Keratinocyte (primary cell): Measurements from ENCODE around the gene RANBP17. TPM values are rescaled to one million over a fixed set of nuclear protein-coding genes. Genes with fewer than 3 reads are reported as not detected.

Experiments
- DNase-seq: peaks from one replicate; pipeline ENCODE4 v3.0.0-alpha.2; 2011; ENCODE audit warnings: low read depth, missing footprints, low spot score
- FAIRE-seq: peaks from 2 replicates; lab custom pipeline; 2011; peaks lifted over from hg19 to GRCh38; lab: Jason Lieb, UNC
- H2AFZ ChIP-seq: 2 replicates; pipeline ENCODE4 v1.6.0; 2012; ENCODE audit warnings: low read length, control low read depth, inconsistent platforms; ENCODE audit not compliant: control insufficient read depth
- H3K27ac ChIP-seq: 2 replicates; pipeline ENCODE4 v1.5.1; 2011; ENCODE audit warnings: low read length; ENCODE audit not compliant: control insufficient read depth, insufficient read depth
- H3K27me3 ChIP-seq: 3 replicates; pipeline ENCODE4 v1.6.0; 2011; ENCODE audit warnings: low read length; ENCODE audit not compliant: control insufficient read depth, insufficient read depth; ENCODE audit errors: extremely low read depth
- H3K36me3 ChIP-seq, 2 experiments: 2 replicates in 1 of 2; 3 replicates in 1 of 2; pipeline ENCODE4 v1.5.1; 2011; ENCODE audit warnings: low read length in 2 of 2, mild to moderate bottlenecking in 1 of 2; ENCODE audit not compliant: control insufficient read depth in 2 of 2, insufficient read depth in 2 of 2; ENCODE audit errors: extremely low read depth in 1 of 2
- H3K4me1 ChIP-seq: 3 replicates; pipeline ENCODE4 v1.5.1; 2011; ENCODE audit warnings: low read length; ENCODE audit not compliant: control insufficient read depth, insufficient read depth; ENCODE audit errors: extremely low read depth
- H3K4me2 ChIP-seq: 3 replicates; pipeline ENCODE4 v1.6.0; 2011; ENCODE audit warnings: low read depth, low read length; ENCODE audit not compliant: control insufficient read depth, insufficient read depth; ENCODE audit errors: extremely low read depth
- H3K4me3 ChIP-seq, 3 experiments: fragments of 200-600 bp in 1 of 3; sonication (generic) in 1 of 3; 2 replicates in 2 of 3; 3 replicates in 1 of 3; pipeline ENCODE4 v1.5.1; 2011 to 2016; ENCODE audit warnings: low read length in 3 of 3, mild to moderate bottlenecking in 3 of 3, control low read depth in 2 of 3, inconsistent platforms in 1 of 3, low read depth in 1 of 3, mixed read lengths in 1 of 3, mixed run types in 1 of 3, moderate library complexity in 1 of 3; ENCODE audit not compliant: control insufficient read depth in 2 of 3, insufficient read depth in 2 of 3; ENCODE audit errors: extremely low read depth in 1 of 3
- H3K79me2 ChIP-seq: 2 replicates; pipeline ENCODE4 v1.6.0; 2012; ENCODE audit warnings: low read length; ENCODE audit not compliant: control insufficient read depth, insufficient read depth
- H3K9ac ChIP-seq: 3 replicates; pipeline ENCODE4 v1.6.0; 2011; ENCODE audit warnings: low read length; ENCODE audit not compliant: control insufficient read depth, insufficient read depth; ENCODE audit errors: extremely low read depth
- H3K9me1 ChIP-seq: 3 replicates; pipeline ENCODE4 v1.6.0; 2011; ENCODE audit warnings: low read length; ENCODE audit not compliant: control insufficient read depth, insufficient read depth; ENCODE audit errors: extremely low read depth
- H3K9me3 ChIP-seq: 2 replicates; pipeline ENCODE4 v1.5.1; 2012; ENCODE audit warnings: low read depth, low read length; ENCODE audit not compliant: control insufficient read depth
- H4K20me1 ChIP-seq: 3 replicates; pipeline ENCODE4 v1.6.0; 2011; ENCODE audit warnings: low read length; ENCODE audit not compliant: control insufficient read depth, insufficient read depth; ENCODE audit errors: extremely low read depth
- CTCF ChIP-seq, 3 experiments: IDR thresholded peaks in 1 of 3; conservative IDR thresholded peaks in 1 of 3; optimal IDR thresholded peaks in 1 of 3; 2 replicates in 2 of 3; 3 replicates in 1 of 3; pipeline versions ENCODE3 to v1.5.1; 2011; ENCODE audit warnings: low read length in 3 of 3, mild to moderate bottlenecking in 3 of 3, moderate library complexity in 2 of 3, control low read depth in 1 of 3, inconsistent platforms in 1 of 3; ENCODE audit not compliant: insufficient read depth in 2 of 3; ENCODE audit errors: extremely low read depth in 1 of 3
- EZH2 ChIP-seq: IDR thresholded peaks from one replicate; pipeline ENCODE4 v1.6.1; 2012; ENCODE audit warnings: inconsistent platforms, mild to moderate bottlenecking, low read length, moderate library complexity
- dilution Hi-C: fragments of 300-500 bp; cut with MboI; formaldehyde crosslinking; loops from one replicate; pipeline ENCODE4 v1.7.0; 2020; ENCODE audit warnings: low sequenced_read_pairs; ENCODE audit not compliant: extremely low pct_ligation_motif_present
- polyA plus RNA-seq, 5 experiments: library from polyadenylated mRNA; depleted of rRNA in 3 of 5; stranded (reverse) in 3 of 5; stranded (forward) in 1 of 5; unstranded in 1 of 5; fragments of >200 nt; gene quantifications; 1 replicate in 1 of 5; 2 replicates in 3 of 5; 3 replicates in 1 of 5; pipeline versions ENCODE4 v1.2.1 to v1.2.3, GENCODE V29; 2011 to 2012; ENCODE audit warnings: missing spikeins in 2 of 5, low read depth in 1 of 5, low replicate concordance in 1 of 5

RANBP17 gene
- polyA plus RNA-seq, 1 donor (not counting 4 experiments of a cell fraction or from before 2014, with no cell fraction given) = 0.97 TPM

GRCh38 chr5:171192111-171192510 lies 330.3 kb downstream of the RANBP17 start:
- no peaks in the 10 kb centered on the region for H3K9me3 ChIP-seq
- no peaks in the 10 kb centered on the region for H3K79me2 ChIP-seq
- no peaks in the 10 kb centered on the region for H4K20me1 ChIP-seq
- no peak overlapping the region for H3K4me3 ChIP-seq
- TF ChIP-seq CTCF (optimal IDR thresholded peaks at IDR 0.05 in 1 of 3, IDR thresholded peaks at IDR 0.05 in 1 of 3, conservative IDR thresholded peaks at IDR 0.05 in 1 of 3; ENCODE audit: extremely low read depth in 1 of 3, insufficient read depth in 2 of 3, low read length in 3 of 3) = no peak
- TF ChIP-seq EZH2 = no peak
- H3K4me1 ChIP-seq = no peaks in the 10 kb centered on the region
- dilution Hi-C loops = no loop called here
- H3K9me1 ChIP-seq = no peaks in the 10 kb centered on the region
- H2AFZ ChIP-seq = no peak overlapping the region
- H3K9ac ChIP-seq = no peak overlapping the region
- DNase-seq (no peak), FAIRE-seq (no peak)
- no peak overlapping the region for H3K27ac ChIP-seq
- H3K27me3 ChIP-seq = no peaks in the 10 kb centered on the region
- H3K4me2 ChIP-seq = no peak overlapping the region
- no peaks in the 10 kb centered on the region for H3K36me3 ChIP-seq

GRCh38 chr5:171201310-171201709 lies 339.5 kb downstream of the RANBP17 start:
- no peaks in the 10 kb centered on the region for H3K36me3 ChIP-seq
- no peaks in the 10 kb centered on the region for H3K79me2 ChIP-seq
- TF ChIP-seq CTCF (optimal IDR thresholded peaks at IDR 0.05 in 1 of 3, IDR thresholded peaks at IDR 0.05 in 1 of 3, conservative IDR thresholded peaks at IDR 0.05 in 1 of 3; ENCODE audit: extremely low read depth in 1 of 3, insufficient read depth in 2 of 3, low read length in 3 of 3) (no peak), EZH2 (no peak)
- H3K27me3 ChIP-seq = no peaks in the 10 kb centered on the region
- FAIRE-seq (no peak), DNase-seq (no peak)
- no peaks in the 10 kb centered on the region for H4K20me1 ChIP-seq
- no peaks in the 10 kb centered on the region for H3K9me1 ChIP-seq
- no peaks in the 10 kb centered on the region for H3K4me1 ChIP-seq
- H3K9me3 ChIP-seq = no peaks in the 10 kb centered on the region
- no peak overlapping the region for H2AFZ ChIP-seq
- H3K4me3 ChIP-seq = no peak overlapping the region
- no peak overlapping the region for H3K27ac ChIP-seq
- H3K9ac ChIP-seq = no peak overlapping the region
- no peak overlapping the region for H3K4me2 ChIP-seq
- dilution Hi-C loops = no loop called here
